AG10803 (cell line): ENCODE measurements around the gene ZBTB33.

ENCODE experiments used
- DNase-seq: peaks from one replicate; pipeline ENCODE4 v3.0.0; 2010; ENCODE audit warnings: low read depth
- H3K4me3 ChIP-seq: 2 replicates; pipeline ENCODE4 v1.5.1; 2011; ENCODE audit warnings: mild to moderate bottlenecking, low read length, control low read depth
- TF ChIP-seq, protein P1 (sequence below): conservative IDR thresholded peaks from 2 replicates; pipeline ENCODE4 v1.5.1; 2011; ENCODE audit warnings: mild to moderate bottlenecking, low read length, control low read depth, inconsistent platforms

The ZBTB33 gene

DNA sequence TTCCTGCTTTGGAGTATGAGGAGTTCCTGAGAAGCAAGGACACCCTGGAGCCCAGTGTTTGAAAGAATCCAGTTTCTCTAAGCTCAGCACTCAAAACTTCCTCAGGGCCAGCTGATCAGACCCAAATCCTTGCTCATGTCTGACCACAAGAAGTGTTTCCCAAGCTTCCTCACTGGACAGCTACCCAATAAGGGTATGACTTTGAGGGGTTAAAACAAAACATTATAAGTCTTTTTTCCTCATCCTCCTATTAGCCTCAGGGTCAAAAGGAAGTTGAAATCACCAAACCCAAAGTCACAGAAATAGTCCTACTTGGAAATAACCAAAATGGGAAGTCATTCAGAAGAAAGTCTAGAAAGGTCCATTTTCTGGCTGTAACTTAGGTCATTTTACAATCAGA is 13.7 kb downstream of the ZBTB33 start:
- H3K4me3 ChIP-seq: no peak overlapping the region
- TF ChIP-seq, protein P1, sequence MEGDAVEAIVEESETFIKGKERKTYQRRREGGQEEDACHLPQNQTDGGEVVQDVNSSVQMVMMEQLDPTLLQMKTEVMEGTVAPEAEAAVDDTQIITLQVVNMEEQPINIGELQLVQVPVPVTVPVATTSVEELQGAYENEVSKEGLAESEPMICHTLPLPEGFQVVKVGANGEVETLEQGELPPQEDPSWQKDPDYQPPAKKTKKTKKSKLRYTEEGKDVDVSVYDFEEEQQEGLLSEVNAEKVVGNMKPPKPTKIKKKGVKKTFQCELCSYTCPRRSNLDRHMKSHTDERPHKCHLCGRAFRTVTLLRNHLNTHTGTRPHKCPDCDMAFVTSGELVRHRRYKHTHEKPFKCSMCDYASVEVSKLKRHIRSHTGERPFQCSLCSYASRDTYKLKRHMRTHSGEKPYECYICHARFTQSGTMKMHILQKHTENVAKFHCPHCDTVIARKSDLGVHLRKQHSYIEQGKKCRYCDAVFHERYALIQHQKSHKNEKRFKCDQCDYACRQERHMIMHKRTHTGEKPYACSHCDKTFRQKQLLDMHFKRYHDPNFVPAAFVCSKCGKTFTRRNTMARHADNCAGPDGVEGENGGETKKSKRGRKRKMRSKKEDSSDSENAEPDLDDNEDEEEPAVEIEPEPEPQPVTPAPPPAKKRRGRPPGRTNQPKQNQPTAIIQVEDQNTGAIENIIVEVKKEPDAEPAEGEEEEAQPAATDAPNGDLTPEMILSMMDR: no peak
- DNase-seq: no peak

DNA sequence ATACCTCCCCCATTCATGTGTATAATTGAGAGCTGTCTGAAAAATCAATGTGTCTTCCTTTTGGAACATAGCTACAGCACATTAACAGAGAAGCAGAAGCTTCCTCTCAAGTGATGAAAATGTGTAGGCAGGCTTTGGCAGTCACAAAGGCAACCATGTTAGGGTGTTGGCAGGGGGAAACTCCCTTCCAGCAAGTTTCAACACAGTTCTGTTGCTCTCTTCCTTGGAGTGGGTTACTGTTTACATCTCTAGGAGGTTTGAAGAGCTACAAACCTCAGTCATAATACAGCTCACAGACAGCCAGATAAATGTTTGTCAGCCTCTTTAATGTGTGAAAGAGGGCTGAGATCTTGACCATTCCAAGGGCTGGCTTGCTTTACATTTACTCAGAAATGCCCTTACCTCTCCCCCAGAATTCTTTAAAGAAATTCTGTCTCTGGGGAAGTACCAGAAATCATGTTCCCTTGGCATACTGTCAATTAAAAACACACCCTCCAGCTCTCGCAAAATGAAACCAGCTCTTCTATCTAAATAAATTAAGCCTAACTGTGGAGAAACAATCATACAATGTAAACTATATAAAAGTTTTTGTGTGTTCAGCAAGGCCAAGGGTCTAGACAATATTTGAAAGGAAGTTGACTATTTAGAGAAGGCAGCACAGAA is 18.9 kb downstream of the ZBTB33 start:
- peak; percentile 1 for DNase-seq
- TF ChIP-seq, protein P1: no peak
- H3K4me3 ChIP-seq: no peak overlapping the region

- no peak for DNase-seq
- TF ChIP-seq, protein P1: no peak
- H3K4me3 ChIP-seq: no peak overlapping the region
These were observed 20.0 kb downstream of the ZBTB33 start for GRCh38 chrX:120270567-120270966.

GRCh38 chrX:120271218-120271617 is 20.6 kb downstream of the ZBTB33 start:
- DNase-seq: no peak
- TF ChIP-seq, protein P1: no peak
- no peak overlapping the region for H3K4me3 ChIP-seq

DNA sequence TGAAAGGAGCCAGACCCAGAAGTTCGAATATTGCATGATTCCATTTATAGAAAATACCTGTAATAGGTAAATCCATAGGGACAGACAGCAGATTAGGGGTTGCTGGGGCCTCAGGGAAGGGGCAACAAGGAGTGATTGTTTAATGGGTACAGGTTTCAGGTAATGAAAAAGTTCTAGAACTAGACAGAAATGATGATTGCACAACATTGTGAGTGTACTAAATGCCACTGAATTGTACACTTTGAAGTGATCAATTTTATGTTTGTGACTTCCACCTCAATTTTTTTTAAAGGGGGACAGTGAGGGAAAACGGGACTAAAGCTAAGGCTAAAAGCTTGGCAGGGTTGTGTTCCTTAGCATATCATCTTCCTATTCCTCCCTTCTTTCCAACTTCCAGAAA is 23.5 kb downstream of the ZBTB33 start:
- TF ChIP-seq, protein P1: no peak
- no peak overlapping the region for H3K4me3 ChIP-seq

DNA sequence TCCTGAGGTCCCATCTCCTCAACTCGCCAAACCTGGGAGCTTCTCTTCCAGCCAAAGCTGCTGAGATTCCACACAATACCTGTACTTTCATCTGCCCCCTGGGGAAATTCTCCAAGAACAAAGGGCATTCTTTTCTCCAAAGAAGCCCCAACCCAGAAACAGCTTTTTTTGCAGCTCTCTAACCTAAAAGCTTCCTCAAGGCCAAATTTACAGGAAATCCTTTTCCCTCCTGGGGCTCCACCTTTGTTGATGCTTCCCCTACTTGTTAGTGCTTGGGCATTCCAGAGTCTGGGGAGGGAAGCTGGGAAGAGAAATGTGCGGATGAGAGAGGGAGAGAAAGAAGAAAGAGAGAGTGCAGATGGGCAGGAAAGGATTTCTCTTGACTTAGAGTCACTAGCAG is 24.3 kb downstream of the ZBTB33 start:
- H3K4me3 ChIP-seq: no peak overlapping the region
- TF ChIP-seq, protein P1: no peak
- DNase-seq: no peak

More for the DNA sequence above, 23.5 kb downstream of the ZBTB33 start:
- no peak for DNase-seq

DNA sequence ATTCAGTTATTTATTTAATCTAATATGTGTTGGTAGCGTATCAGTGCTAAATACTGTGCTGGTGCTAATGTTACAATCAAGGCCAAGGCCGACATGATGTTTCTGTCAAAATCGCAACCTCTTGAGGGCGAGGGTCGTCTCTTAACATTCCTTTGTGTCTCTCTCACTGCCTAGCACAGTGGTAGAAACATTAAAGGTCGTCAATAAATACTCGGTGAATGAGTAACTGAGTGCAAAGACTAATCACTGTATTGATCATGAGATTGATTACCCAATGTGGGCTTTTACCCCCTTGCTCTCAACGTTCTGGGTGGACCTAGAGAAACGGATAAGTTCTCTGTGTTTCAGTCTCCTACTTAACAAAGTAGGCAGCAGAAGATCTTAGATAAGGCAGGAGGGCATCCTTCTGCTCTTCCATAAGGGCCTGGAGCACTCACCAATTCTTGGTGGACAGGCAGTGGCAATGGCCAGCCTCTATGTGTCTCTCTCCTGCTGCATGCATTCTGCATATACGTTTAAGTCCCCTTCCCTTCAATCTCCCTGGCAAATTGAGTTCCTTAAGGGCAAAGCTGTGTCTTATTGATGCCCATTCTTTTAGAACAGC is 30.5 kb downstream of the ZBTB33 start:
- DNase-seq: no peak
- no peak overlapping the region for H3K4me3 ChIP-seq
- TF ChIP-seq, protein P1: no peak
